ENCODE data around the gene IL36RN. TPM values are rescaled to one million over a fixed set of nuclear protein-coding genes. Genes with fewer than 3 reads are reported as not detected.
A peak's percentile ranks its signal among the peaks of the same experiment; 100 is the strongest.
"Not testable (repeated sequence)": the region's sequence is repeated elsewhere in the genome, so short reads cannot be mapped to it uniquely, and the experiment has no call there.

IL36RN gene
- total RNA-seq, 2 experiments from 2014 or later = not detected

- no peak for ATAC-seq
- Mint-ChIP-seq H3K4me3 (no peak overlapping the region), H3K4me1 (ENCODE audit: low read depth) (no peaks in the 10 kb centered on the region), H3K36me3 (ENCODE audit: low read depth) (no peaks in the 10 kb centered on the region), H3K27ac (no peak overlapping the region), H3K9me3 (peaks cover 9% of the 10 kb centered on the region), H3K27me3 (no peaks in the 10 kb centered on the region)
- CTCF ChIA-PET = interaction anchor here (1.1 to 3.6 kb wide), 2 partner anchors 12 to 14 kb away, joined by 3 to 30 read pairs; no protein-coding TSS in a partner anchor
- POLR2A ChIA-PET = no interaction called here
- no peak for TF ChIP-seq CTCF (IDR thresholded peaks at IDR 0.05)
- no peak for DNase-seq
- intact Hi-C loops (cut with micrococcal nuclease) = no loop called here
These were observed 32.4 kb downstream of the IL36RN start for GRCh38 chr2:113091231-113091896.

- Mint-ChIP-seq H3K27me3 (no peaks in the 10 kb centered on the region), H3K27ac (no peak overlapping the region), H3K4me3 (no peak overlapping the region), H3K36me3 (ENCODE audit: low read depth) (peaks cover 7% of the 10 kb centered on the region), H3K9me3 (peaks cover 17% of the 10 kb centered on the region), H3K4me1 (ENCODE audit: low read depth) (peaks cover 16% of the 10 kb centered on the region)
- intact Hi-C loops (cut with micrococcal nuclease) = no loop called here
- DNase-seq (no peak), ATAC-seq (no peak)
- ChIA-PET POLR2A (interaction anchor here (0.6 to 1.2 kb wide), 4 partner anchors 11 to 33 kb away, joined by 3 to 4 read pairs (median 3); no protein-coding TSS in a partner anchor), CTCF (interaction anchor here (0.9 to 1.3 kb wide), 3 partner anchors 13 to 43 kb away, joined by 4 to 5 read pairs (median 4); no protein-coding TSS in a partner anchor)
- no peak for TF ChIP-seq CTCF (IDR thresholded peaks at IDR 0.05)
These were observed 34.0 kb downstream of the IL36RN start for GRCh38 chr2:113092864-113093612.

GRCh38 chr2:113093613-113093977, 34.6 kb downstream of the IL36RN start:
- ChIA-PET CTCF (interaction anchor here (1.3 kb wide), 2 partner anchors 14 to 43 kb away, joined by 4 to 5 read pairs; no protein-coding TSS in a partner anchor), POLR2A (interaction anchor here (0.7 to 1.2 kb wide), 2 partner anchors 11 to 12 kb away, joined by 3 read pairs; no protein-coding TSS in a partner anchor)
- DNase-seq (no peak), ATAC-seq (no peak)
- TF ChIP-seq CTCF (IDR thresholded peaks at IDR 0.05) = no peak
- Mint-ChIP-seq H3K4me3 (no peak overlapping the region), H3K9me3 (peaks cover 20% of the 10 kb centered on the region), H3K36me3 (ENCODE audit: low read depth) (peaks cover 7% of the 10 kb centered on the region), H3K4me1 (ENCODE audit: low read depth) (peaks cover 22% of the 10 kb centered on the region), H3K27ac (no peak overlapping the region), H3K27me3 (no peaks in the 10 kb centered on the region)
- intact Hi-C loops (cut with micrococcal nuclease) = no loop called here

- H3K27ac Mint-ChIP-seq; intact Hi-C loops (cut with micrococcal nuclease); POLR2A ChIA-PET; DNase-seq; ATAC-seq; H3K36me3 Mint-ChIP-seq (ENCODE audit: low read depth); H3K4me3 Mint-ChIP-seq; H3K27me3 Mint-ChIP-seq: not testable (repeated sequence)
- CTCF ChIA-PET = interaction anchor here (2.9 kb wide), 2 partner anchors 17 to 42 kb away, joined by 13 to 19 read pairs; no protein-coding TSS in a partner anchor
- Mint-ChIP-seq H3K4me1 (ENCODE audit: low read depth) (peaks cover 22% of the 10 kb centered on the region), H3K9me3 (peaks cover 20% of the 10 kb centered on the region)
These were observed 37.3 kb downstream of the IL36RN start for GRCh38 chr2:113096306-113096705.

- POLR2A ChIA-PET = interaction anchor here (2.1 kb wide), 1 partner anchor 20 kb away, joined by 7 read pairs; no protein-coding TSS in a partner anchor
These were observed 38.0 kb downstream of the IL36RN start for GRCh38 chr2:113096842-113097618.

More at GRCh38 chr2:113096842-113097618, 38.0 kb downstream of the IL36RN start:
- peaks cover 20% of the 10 kb centered on the region for H3K9me3 Mint-ChIP-seq
- H3K36me3 Mint-ChIP-seq (ENCODE audit: low read depth); H3K4me3 Mint-ChIP-seq; DNase-seq; H3K27me3 Mint-ChIP-seq; intact Hi-C loops (cut with micrococcal nuclease): not testable (repeated sequence)
- peak overlapping the region; percentile 76 for H3K27ac Mint-ChIP-seq
- H3K4me1 Mint-ChIP-seq (ENCODE audit: low read depth) = peaks cover 22% of the 10 kb centered on the region
- CTCF ChIA-PET = interaction anchor here (0.9 to 2.9 kb wide), 6 partner anchors 8 to 273 kb away, joined by 3 to 19 read pairs (median 6); no protein-coding TSS in a partner anchor
- peak; percentile 27 for ATAC-seq
